ENCODE data around the gene LCT.
"Not testable (repeated sequence)": the region's sequence is repeated elsewhere in the genome, so short reads cannot be mapped to it uniquely, and the experiment has no call there.

Gene LCT

GRCh38 chr2:135836596-135837270 lies at the start of gene LCT:
LCT (minus strand) TSS chr2:135837184; CDS start chr2:135837169, 15 bp downstream.
- DNase-seq (ENCODE audit: low read depth), result no peak

DNA sequence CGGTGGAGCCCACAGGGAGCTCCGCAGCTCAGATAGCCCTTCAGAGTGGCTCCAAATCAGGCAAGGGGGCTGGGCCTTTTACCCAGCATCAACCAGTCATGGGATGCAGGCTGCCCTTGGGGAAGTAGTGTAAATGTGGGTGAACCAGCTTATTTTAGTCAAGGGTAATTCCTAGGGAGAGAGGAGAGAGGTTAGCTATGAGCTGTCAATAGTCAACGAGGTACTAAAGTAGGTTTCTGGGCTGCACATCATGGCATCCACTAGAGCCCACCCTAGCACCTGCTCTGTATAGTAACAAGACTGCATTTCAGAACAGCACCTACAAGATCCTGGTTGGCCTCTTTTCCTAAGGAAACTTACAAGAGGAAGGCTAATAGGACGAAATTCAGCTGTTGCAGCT lies 48.7 kb upstream of the LCT start:
- no peak for DNase-seq (ENCODE audit: low read depth)

DNA sequence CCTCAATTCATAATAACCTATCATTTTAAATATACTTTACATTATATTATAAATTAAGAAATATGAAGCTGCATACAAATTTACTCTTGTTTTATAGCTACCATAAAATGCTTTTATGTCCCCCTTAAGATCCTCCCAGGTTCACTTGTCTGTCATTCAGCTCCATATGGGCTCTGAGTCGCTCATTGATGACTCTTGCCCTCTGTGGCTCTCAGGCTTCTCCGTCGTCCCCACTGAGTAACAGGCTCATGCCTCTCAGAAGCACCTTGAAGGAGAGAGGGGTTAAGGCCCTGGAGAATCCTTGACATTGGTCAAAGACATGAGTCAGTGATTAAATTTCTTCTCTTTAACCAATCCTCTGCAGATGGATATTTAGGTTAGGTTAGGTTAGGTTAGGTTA lies 45.4 kb upstream of the LCT start:
- DNase-seq (ENCODE audit: low read depth), result no peak

DNA sequence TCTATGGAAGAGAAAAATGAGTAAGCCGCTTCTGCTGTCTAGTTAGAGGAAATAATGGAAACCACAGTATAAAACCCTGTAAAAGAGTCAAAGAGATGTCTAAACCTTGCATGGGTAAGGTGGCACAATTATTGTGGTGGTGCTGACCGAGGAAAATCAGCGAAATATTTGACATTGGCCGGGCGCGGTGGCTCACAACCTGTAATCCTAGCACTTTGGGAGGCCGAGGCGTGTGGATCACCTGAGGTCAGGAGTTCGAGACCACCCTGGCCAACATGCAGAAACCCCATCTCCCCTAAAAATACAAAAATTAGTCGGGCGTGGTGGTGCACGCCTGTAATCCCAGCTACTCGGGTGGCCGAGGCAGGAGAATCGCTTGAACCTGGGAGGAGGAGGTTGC lies 39.8 kb upstream of the LCT start:
- not testable (repeated sequence) for DNase-seq (ENCODE audit: low read depth)

GRCh38 chr2:135876066-135876711 lies 39.2 kb upstream of the LCT start, which contains the start of gene MCM6:
MCM6 (minus strand) TSS chr2:135876443; CDS start chr2:135876365, 78 bp downstream.
- peak; percentile 98 for DNase-seq (ENCODE audit: low read depth)

DNA sequence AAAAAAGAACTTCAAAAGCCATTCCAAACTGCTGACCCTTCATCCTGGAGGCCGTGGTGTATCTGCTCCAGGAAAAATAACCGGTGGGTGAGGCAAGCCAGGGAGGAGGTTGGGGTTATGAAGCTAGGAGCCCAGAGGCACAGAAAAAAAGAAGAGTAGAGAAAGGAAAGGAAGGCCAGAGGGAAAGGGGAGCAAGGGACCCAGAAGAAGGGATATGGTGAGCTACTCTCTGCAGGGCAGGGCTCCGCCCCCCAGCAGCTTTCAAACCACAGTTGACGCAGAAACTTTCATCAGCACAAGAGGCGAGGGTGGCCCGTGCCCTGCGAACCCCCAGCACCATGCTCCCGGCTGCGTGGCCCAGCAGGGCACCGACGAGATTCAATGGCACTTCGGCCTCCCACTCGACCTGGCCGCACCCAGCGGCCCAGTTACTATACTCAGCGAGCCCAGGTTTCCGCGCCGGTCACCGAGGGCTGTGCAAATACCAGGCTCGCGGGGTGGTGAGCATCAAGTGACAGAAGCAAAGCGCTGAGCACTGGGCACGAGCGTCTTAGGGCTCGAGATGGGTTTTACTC lies 38.6 kb upstream of the LCT start:
- peak; percentile 37 for DNase-seq (ENCODE audit: low read depth)

DNA sequence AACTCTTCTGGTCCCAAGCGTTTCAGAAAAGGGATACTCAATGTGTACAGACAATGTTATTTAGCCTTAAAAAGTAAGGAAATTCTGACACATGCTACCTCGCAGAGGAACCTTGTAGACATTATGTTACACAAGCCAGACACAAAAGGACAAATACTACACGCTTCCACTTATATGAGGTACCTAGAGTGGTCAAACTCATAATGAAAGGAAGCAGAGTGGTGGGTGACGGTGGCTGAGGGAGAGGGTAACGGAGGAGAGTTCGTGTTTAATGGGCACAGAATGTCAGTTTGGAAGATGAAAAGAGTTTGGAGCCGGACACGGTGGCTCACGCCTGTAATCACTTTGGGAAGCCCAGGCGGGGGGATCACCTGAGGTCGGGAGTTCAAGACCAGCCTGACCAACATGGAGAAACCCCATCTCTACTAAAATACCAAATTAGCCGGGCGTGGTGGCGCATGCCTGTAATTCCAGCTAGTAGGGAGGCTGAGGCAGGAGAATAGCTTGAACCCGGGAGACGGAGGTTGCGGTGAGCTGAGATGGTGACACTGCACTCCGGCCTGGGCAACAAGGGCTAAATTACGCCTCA lies 37.9 kb upstream of the LCT start:
- DNase-seq (ENCODE audit: low read depth), result no peak

DNA sequence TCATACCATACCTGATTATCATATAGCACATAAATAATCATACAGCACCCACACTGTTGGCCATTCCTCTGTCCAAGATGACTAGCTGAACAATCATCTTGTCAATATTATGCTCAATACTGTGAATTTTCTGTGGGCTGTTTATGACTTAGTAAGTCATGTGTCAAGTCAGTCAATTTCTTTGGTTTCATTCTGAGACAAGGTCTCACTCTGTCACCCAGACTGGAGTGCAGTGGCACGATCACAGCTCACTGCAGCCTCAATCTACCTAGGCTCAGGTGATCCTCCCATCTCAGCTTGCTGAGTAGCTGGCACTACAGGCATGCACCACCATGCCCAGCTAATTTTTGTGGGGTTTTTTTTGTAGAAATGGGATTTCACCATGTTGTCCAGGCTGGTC lies 33.6 kb upstream of the LCT start:
- DNase-seq (ENCODE audit: low read depth), result no peak

GRCh38 chr2:135863233-135863632 lies 26.2 kb upstream of the LCT start:
- no peak for DNase-seq (ENCODE audit: low read depth)

GRCh38 chr2:135862718-135863117 lies 25.7 kb upstream of the LCT start:
- DNase-seq (ENCODE audit: low read depth), result no peak

DNA sequence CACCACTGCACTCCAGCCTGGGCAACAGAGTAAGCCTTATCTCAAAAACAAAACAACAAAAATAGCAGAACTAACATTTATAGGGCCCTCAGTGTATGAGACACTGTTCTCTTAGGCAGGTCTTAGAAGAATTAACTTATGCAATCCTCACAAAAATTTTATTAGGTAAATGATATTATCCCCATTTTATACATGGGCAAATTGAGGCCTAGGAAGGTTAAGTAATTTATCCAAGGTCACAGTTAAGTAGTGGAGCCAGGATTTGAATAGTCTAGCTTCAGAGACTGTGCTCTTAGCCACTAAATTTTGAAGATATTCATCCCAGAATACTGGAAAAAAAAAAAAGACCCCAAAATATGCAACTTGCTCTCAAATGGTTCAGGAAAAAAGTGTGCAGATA lies 16.4 kb upstream of the LCT start:
- no peak for DNase-seq (ENCODE audit: low read depth)

- no peak for DNase-seq (ENCODE audit: low read depth)
Measured at GRCh38 chr2:135851858-135852257, 14.9 kb upstream of the LCT start.

DNA sequence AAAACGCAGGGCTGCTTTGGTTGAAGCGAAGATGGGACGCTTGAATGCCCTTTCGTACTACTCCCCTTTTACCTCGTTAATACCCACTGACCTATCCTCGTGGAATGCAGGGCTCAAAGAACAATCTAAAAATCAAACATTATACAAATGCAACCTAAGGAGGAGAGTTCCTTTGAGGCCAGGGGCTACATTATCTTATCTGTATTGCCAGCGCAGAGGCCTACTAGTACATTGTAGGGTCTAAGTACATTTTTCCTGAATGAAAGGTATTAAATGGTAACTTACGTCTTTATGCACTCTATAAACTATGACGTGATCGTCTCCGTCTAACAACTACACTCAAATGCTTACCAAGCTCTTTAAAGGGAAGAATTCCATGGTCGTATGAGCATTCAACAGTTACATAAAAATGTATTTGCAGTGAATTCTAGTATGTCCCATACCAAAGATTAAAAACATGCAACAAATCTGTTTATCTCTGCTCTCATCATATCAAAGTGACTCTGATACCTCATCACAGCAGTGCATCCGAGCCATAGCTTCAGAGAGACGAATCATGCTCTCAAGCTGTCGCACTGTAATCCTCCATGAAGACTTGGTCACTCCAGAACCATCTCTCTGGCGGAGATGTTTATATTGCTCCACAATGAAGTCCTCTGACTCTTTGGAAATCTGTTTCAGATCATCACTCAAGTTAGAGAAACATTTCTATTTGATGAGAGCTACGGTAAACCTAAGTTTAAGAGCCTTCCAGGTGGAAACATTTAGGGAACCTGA lies 14.1 kb upstream of the LCT start:
- peak; percentile 6 for DNase-seq (ENCODE audit: low read depth)

DNA sequence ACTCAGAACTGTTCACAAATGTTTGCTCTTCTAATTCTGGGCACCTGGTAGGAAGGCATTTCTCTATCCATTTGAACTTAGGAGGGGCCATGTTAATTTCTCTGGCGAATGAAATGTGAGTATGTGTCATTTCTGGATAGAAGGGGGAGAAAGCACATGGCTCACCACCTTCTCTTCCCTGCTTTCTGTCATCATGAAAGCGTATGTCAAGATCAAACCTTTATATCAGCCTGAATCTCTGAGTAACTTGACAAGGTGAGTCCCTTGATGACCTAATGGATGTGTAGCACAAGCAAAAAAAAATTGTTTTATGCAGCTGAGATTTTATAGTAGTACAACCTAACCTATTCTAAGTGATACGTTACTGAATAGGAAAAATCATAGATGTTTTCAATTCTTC lies 12.1 kb upstream of the LCT start:
- no peak for DNase-seq (ENCODE audit: low read depth)

GRCh38 chr2:135845997-135846396 lies 9.0 kb upstream of the LCT start:
- DNase-seq (ENCODE audit: low read depth), result no peak

DNA sequence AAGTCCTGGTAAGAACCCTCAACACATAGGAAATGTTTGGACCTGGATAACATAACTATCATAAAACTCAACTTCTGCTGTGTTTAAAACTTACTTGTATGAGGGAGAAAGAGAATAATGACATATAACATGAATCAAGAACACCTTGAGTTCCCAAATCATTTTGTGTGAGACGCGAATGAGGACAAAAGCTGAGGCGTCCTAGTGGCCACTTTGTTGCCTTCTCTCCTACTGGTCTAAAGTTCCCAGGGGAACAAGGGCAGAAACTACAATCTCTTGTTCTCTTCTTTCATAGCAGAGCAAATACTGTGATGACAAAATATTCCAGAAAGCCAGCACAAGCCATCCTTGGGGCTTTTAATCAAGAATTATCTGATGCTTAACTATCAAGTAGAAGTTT lies 8.3 kb upstream of the LCT start:
- DNase-seq (ENCODE audit: low read depth), result no peak

GRCh38 chr2:135844301-135844895 lies 7.4 kb upstream of the LCT start:
- peak; percentile 32 for DNase-seq (ENCODE audit: low read depth)

DNA sequence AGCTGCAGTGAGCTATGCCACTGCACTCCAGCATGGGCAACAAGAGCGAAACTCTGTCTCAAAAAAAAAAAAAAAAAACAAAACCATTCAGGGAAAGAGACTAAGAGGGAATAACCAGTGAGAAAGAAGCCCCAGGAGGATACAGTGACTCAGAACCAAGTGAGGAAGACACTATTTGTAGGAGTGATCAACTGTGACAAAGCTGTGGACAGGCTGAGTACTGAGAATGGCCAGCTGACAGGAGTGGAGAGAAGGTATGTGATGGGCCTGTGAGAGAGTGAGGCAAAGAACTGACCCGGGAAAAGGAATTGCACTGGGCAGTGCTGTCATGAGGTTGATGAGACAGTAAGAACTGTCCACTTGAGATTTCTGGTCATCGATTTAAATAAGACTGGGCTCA lies 6.7 kb upstream of the LCT start:
- DNase-seq (ENCODE audit: low read depth), result peak; percentile 5

GRCh38 chr2:135840601-135841000 lies 3.6 kb upstream of the LCT start:
- DNase-seq (ENCODE audit: low read depth), result no peak

- no peak for DNase-seq (ENCODE audit: low read depth)
Measured at GRCh38 chr2:135839713-135840112, 2.7 kb upstream of the LCT start.

DNA sequence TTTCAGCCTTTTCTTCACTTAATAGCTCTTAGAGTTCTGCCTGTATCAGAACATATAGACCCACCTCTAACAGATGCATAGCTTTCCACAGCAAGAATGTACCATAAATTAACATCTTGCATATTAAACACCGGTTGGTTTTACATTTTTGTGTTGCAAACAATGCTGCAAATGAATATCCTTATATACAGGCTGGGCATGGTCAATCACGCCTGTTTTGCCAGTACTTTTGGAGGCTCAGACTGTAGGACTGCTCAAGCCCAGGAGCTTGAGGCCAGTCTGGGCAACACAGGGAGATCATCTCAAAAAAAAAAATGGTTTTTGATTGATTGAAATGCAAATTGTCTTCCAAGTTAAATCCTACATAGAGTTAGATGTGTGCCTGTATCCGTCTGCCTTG lies 1.5 kb upstream of the LCT start:
- DNase-seq (ENCODE audit: low read depth), result no peak

- DNase-seq (ENCODE audit: low read depth), result no peak
Measured at GRCh38 chr2:135832891-135833290, 4.1 kb downstream of the LCT start.

Measured in amniotic epithelial cell (primary cell).